Upper lobe of right lung (tissue), 1 donor: Measurements from ENCODE around the gene UROD. TPM values are rescaled to one million over a fixed set of nuclear protein-coding genes. Genes with fewer than 3 reads are reported as not detected.

Experiments used
- ATAC-seq: fragments of 200-7000 bp; cut with Tn5 transposase; one replicate; pipeline ENCODE4 v1.9.1; 2020; ENCODE audit warnings: mild to moderate bottlenecking, moderate library complexity
- DNase-seq: peaks from one replicate; pipeline ENCODE4 v3.0.0-alpha.2; 2020
- H3K27ac ChIP-seq: fragments of 200-600 bp; one replicate; pipeline ENCODE4 v1.8.0; 2022
- H3K27me3 ChIP-seq: fragments of 200-600 bp; one replicate; pipeline ENCODE4 v1.8.0; 2022; ENCODE audit warnings: mild to moderate bottlenecking
- H3K36me3 ChIP-seq: fragments of 200-600 bp; one replicate; pipeline ENCODE4 v1.8.0; 2022
- H3K4me1 ChIP-seq: fragments of 200-600 bp; one replicate; pipeline ENCODE4 v1.8.0; 2022
- H3K4me3 ChIP-seq: fragments of 200-600 bp; one replicate; pipeline ENCODE4 v1.8.0; 2022; ENCODE audit warnings: mild to moderate bottlenecking
- H3K9me3 ChIP-seq: fragments of 200-600 bp; one replicate; pipeline ENCODE4 v1.8.0; 2022
- intact Hi-C: fragments of 100-400 bp; cut with DNase I; formaldehyde crosslinking; loops from one replicate; pipeline ENCODE4 v1.11.0; 2022
- total RNA-seq: library from RNA; stranded (reverse); fragmentation: NEBNext Ultra II Directional; extraction: Animal tissue kit (Norgen Biotek cat#: 25700); gene quantifications from one replicate; pipeline ENCODE4 v1.2.1, GENCODE V29; 2021
- TF ChIP-seq, protein P1 (sequence below): fragments of 200-600 bp; IDR thresholded peaks from one replicate; pipeline ENCODE4 v1.8.0; 2022; ENCODE audit warnings: antibody characterized with exemption
- donor health status: DM: no; HTN: yes; CAD: no; lungs with severe emphysema.

The UROD gene
- total RNA-seq, 1 donor from 2014 or later = 51.4 TPM

DNA sequence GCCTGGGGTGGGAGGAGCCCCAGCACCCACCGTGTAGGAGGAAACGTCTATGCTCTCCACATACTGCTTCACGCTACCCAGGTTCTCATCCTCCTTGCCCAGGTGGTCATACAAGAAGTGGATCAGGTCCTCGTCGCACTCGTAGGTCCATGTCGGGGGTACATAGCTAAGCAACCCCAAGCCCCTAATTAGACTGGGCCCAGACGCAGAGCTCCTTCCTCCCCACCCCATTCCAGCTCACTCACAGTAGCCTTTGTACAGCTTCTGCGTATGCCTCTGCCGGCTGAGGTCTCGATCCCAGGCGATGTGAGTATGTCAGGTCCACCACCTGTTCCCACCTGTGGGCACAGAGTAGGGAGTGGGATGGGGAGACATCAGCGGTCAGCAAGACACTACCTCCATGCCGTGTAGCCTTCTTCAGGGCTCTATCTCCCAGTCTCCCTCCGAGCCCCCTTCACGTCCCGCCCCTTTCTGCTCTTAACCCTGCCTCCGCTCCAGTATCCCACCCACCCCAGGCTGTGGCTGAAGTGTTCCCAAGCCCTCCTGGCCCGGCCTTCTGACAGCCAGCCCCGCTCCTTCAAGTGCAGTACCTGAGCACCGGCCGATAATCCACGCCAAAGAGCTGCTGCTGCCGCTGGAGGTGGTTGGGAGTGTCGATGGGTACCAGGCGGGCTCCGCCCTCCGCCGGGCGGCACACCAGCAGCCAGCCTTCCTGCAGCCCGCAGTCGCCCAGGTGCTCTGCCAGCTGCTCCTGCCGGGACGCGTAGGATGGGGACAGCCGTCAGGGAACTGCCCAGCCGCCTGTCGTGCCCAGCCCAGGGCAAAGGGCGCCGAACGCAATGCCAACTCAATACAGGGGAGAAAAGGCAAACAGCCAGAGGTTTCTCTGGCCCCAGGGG lies 1.8 kb upstream of the UROD start:
- peak overlapping the region; percentile 83 for H3K27ac ChIP-seq
- peaks cover 22% of the 10 kb centered on the region for H3K4me1 ChIP-seq
- peaks cover 59% of the 10 kb centered on the region for H3K36me3 ChIP-seq
- intact Hi-C loops = loop anchor here (10.0 kb wide), 1 partner anchor 485 kb away; the partner anchor contains the start of gene TESK2
- TF ChIP-seq, protein P1, sequence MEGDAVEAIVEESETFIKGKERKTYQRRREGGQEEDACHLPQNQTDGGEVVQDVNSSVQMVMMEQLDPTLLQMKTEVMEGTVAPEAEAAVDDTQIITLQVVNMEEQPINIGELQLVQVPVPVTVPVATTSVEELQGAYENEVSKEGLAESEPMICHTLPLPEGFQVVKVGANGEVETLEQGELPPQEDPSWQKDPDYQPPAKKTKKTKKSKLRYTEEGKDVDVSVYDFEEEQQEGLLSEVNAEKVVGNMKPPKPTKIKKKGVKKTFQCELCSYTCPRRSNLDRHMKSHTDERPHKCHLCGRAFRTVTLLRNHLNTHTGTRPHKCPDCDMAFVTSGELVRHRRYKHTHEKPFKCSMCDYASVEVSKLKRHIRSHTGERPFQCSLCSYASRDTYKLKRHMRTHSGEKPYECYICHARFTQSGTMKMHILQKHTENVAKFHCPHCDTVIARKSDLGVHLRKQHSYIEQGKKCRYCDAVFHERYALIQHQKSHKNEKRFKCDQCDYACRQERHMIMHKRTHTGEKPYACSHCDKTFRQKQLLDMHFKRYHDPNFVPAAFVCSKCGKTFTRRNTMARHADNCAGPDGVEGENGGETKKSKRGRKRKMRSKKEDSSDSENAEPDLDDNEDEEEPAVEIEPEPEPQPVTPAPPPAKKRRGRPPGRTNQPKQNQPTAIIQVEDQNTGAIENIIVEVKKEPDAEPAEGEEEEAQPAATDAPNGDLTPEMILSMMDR = no peak
- no peaks in the 10 kb centered on the region for H3K27me3 ChIP-seq
- peak; percentile 79 for DNase-seq
- ATAC-seq = peak; percentile 38
- H3K4me3 ChIP-seq = peak overlapping the region; percentile 100
- H3K9me3 ChIP-seq = no peaks in the 10 kb centered on the region

DNA sequence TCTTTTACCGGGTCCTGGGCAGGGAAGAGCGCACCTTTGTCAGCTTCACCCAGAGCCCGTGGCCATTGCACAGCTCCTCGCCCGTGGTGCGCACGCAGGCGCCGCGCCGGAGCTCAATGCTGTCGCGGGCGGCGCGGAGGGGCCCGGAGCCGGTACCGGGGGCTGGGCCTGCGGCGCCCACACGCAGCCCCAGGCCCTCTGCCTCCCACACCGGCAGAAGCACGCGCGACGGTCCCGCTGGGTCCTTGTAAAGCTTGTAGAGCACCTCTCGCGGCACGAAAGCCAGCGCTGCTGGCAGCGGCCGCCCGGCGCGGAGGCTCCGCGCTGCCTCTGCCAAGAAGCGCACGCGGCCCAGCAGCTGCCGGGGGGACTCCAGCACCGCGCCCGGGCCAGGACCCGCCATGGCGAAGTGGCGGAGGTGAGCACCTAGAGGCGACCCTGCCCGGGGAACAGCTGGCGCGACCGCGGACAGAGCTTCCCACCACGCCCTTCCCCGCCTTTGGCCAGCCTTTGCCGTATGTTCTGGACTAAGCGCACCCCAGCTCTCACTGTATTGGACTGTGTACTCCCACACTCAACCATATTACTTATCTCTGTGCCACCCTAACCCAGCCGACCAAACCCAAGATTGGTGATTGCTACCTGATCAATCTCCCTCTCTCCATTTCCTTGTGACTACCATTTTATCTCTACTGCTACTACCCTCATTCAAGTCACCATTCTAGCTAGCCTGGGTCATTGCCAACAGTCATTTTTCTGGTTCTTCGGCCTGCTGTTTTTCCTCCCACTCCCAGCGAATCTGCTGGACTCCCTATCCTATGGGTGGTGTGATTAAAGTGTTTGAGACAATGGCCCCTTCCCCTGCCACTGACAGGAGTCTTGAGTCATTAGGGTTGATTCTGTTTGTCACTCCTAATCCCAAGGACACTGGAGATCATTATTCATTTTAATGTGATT lies 921 bp upstream of the UROD start, which contains the start of gene HECTD3:
HECTD3 (minus strand) TSS at position 470 of the 957 bp plus-strand sequence; CDS start at position 403, 67 bp downstream.
- DNase-seq (peak; percentile 89), ATAC-seq (peak; percentile 86)
- Histone ChIP-seq H3K27ac (peak within 1 kb of the TSS; percentile 83), H3K4me1 (peaks cover 22% of the 10 kb centered on the region), H3K27me3 (no peaks in the 10 kb centered on the region), H3K9me3 (no peaks in the 10 kb centered on the region), H3K36me3 (peaks cover 53% of the 10 kb centered on the region), H3K4me3 (peak within 1 kb of the TSS; percentile 100)
- intact Hi-C loops = loop anchor here (10.0 kb wide), 1 partner anchor 484 kb away; the partner anchor contains the start of gene TESK2
- TF ChIP-seq, protein P1 = no peak

DNA sequence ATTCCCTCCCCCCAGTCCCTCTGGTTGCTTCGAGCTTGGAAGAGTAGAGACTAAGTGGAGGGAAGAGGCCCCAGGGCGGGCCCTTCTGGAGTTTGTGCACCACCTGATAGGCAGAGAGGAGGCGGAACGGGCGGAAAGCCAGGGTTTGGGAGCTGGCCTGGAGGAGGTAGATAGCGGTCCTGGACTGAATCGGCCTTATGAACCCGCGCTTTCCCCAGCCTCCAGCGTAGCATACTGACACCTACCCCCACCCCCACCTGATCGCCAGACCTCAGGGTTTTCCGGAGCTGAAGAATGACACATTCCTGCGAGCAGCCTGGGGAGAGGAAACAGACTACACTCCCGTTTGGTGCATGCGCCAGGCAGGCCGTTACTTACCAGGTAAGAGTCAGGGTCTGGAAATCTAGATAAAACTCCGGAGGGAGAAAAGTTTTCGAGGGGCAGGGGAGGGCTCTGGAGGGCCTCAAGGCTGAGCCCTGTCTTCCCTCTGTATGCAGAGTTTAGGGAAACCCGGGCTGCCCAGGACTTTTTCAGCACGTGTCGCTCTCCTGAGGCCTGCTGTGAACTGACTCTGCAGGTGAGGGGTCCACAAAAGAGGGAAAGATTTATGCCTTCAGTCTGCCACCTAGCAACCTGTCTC lies 705 bp downstream of the UROD start:
- ATAC-seq = peak; percentile 58
- intact Hi-C loops = loop anchor here (10.0 kb wide), 1 partner anchor 482 kb away; the partner anchor contains the start of gene TESK2
- H3K4me1 ChIP-seq = peaks cover 22% of the 10 kb centered on the region

DNA sequence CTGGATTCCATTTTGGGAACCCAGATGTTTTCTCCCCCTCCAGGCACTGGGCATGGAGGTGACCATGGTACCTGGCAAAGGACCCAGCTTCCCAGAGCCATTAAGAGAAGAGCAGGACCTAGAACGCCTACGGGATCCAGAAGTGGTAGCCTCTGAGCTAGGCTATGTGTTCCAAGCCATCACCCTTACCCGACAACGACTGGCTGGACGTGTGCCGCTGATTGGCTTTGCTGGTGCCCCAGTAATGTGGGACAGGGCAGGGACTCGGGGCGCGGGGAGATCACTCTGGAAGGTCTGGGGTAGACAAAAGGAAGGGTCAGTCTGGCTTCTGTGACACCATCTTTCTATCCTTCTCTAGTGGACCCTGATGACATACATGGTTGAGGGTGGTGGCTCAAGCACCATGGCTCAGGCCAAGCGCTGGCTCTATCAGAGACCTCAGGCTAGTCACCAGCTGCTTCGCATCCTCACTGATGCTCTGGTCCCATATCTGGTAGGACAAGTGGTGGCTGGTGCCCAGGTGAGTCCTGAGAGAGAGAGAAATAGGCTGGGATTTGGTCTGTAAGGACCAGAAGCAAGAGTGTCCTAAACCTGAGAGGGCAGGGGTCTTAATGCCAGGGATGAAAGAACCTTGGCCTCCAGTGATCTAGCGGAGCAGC lies 1.6 kb downstream of the UROD start:
- ATAC-seq = no peak
- no peaks in the 10 kb centered on the region for H3K27me3 ChIP-seq
- H3K27ac ChIP-seq = no peak overlapping the region
- H3K36me3 ChIP-seq = peaks cover 27% of the 10 kb centered on the region
- DNase-seq = peak; percentile 41
- TF ChIP-seq, protein P1 = no peak
- peaks cover 22% of the 10 kb centered on the region for H3K4me1 ChIP-seq
- intact Hi-C loops = loop anchor here (10.0 kb wide), 1 partner anchor 481 kb away; the partner anchor contains the start of gene TESK2
- no peak overlapping the region for H3K4me3 ChIP-seq
- no peaks in the 10 kb centered on the region for H3K9me3 ChIP-seq

More for the DNA sequence above, 705 bp downstream of the UROD start:
- Histone ChIP-seq H3K27me3 (no peaks in the 10 kb centered on the region), H3K27ac (peak overlapping the region; percentile 83), H3K4me3 (peak overlapping the region; percentile 100), H3K9me3 (no peaks in the 10 kb centered on the region), H3K36me3 (peaks cover 36% of the 10 kb centered on the region)
- DNase-seq = peak; percentile 91
- TF ChIP-seq, protein P1 = no peak
